GM21390 (cell line): ENCODE data around the gene METAP1D.
"Not testable (repeated sequence)": the region's sequence is repeated elsewhere in the genome, so short reads cannot be mapped to it uniquely, and the experiment has no call there.

ENCODE experiments used
- ATAC-seq: cut with Tn5 transposase; IDR thresholded peaks from one replicate; pipeline ENCODE4 v1.9.1; 2021; ENCODE audit not compliant: unreplicated experiment

The METAP1D gene

GRCh38 chr2:172047566-172048507 is 48.1 kb downstream of the METAP1D start:
- ATAC-seq, result no peak

- no peak for ATAC-seq
These were observed 49.1 kb downstream of the METAP1D start for GRCh38 chr2:172048508-172049503.

DNA sequence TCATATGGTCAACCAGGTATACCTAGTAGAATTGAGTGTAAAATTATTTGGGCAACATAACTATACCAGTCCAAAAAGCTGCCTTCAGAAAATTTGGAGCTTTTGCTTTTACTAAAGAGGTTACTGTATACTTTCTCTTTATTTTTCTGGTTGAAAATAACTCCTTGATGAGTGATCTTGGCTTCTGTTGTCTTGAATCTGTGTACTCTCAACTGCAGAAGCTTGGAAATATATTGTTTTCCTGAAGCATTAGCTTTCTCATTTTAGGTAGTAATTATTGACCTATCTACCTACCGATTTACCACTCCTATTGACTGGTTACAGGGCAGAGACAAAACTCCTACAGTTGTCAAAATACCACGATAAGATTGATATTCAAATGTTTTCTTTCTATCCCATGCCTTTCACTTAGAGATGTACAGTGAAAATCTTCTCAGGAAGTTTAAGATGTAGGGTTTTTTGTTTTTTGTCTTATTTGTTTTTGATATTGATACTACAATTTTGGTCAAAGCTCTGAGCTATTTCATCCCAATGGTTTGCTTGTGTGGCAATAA is 49.9 kb downstream of the METAP1D start:
- ATAC-seq, result no peak

DNA sequence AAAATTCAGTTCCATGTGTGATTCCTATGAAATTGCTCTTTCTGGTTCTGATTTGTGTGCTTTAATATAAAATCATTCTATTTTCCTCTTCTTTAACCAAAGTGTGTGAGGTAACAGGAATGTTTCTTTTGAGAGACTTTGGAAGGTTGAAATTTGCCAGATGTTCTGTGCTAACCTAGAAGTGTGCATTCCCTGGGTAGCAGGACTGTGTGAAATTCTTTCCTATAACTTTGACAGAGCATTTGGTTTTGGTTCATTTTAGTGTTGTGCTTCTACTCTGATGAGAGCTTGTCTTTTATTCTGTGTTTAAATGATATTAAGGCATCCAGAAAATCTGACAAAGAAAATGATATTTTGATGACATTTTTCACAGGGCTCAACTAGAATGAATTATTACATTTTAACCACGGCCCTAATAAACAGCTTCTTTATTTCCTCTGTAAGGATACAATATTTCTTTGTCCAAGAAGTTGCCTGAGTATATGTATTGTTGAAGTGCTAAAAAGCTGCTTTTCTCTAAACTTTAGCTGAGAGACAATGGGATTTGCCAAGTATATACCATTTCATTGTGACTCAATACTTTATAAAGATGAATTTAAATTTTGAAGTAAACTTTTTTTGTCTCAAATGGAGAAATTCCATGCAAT is 50.8 kb downstream of the METAP1D start:
- ATAC-seq, result no peak

GRCh38 chr2:172052000-172052983 is 52.5 kb downstream of the METAP1D start:
- ATAC-seq, result no peak

- no peak for ATAC-seq
These were observed 53.7 kb downstream of the METAP1D start for GRCh38 chr2:172053486-172053885.

DNA sequence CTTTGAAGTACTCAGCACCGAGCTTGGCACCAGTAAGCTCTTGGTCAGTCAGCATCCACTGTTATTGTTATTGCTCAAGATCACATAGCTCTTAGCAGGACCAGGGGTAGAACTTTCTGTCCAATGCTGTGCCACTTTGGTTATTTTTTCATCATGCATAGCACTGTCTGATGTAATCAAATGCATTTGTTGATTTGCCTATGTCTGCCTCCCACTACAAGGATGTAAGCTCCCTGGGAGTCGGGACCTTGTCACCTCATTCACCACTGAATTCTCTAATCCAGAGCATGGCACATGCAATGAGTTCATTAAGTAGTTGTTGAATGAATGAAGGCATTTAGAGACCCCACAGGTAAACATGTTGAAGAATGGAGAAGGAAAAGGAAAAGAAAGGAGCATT is 56.5 kb downstream of the METAP1D start:
- ATAC-seq, result no peak

DNA sequence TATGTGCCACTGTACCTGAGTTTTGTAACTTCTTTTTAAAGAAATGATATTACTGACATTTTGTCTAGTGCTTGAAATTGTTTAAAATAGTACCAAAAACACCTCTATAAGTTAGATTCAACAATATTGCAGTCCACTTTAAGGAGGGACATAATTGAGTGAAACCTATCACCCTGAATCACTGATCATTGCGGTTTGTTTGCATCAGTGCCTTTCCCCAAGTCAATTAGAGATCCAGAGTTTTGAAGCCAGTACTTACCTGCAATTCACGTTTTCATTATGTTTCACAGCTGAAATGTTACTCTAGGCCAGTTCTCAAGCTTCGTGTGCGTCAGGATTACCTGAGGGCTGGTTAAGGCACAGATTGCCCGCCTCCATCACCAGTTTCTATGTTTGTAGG is 58.9 kb downstream of the METAP1D start:
- ATAC-seq, result no peak

- not testable (repeated sequence) for ATAC-seq
These were observed 60.4 kb downstream of the METAP1D start for GRCh38 chr2:172060118-172060517.

GRCh38 chr2:172062402-172063004 is 62.8 kb downstream of the METAP1D start:
- no peak for ATAC-seq

- ATAC-seq, result no peak
These were observed 63.7 kb downstream of the METAP1D start for GRCh38 chr2:172063446-172063845.

GRCh38 chr2:172065111-172065510 is 65.4 kb downstream of the METAP1D start:
- ATAC-seq, result no peak

DNA sequence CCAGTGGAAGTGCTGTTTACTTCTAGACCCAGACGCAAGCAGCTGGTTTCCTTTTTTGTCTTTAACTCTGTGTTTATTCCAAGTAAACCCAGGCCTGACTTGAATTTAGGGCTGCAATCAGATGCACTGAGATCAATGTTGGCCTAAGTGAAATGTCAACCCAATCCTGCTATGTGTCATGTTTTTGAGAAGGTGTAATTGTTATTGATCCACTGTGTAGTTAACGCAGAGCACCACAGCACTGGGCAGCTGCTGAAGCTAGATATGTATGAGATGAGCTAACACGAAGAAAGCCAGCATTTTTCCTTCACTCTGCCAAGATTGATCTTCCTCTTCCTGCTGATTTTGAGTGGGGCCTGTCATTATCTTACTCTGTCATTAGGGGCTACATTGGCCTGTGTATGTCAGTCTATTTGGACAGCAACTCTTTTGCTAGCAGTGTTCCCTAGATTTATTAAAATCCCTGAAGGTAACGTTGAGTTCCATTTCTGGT is 66.7 kb downstream of the METAP1D start:
- no peak for ATAC-seq

- ATAC-seq, result not testable (repeated sequence)
These were observed 68.2 kb downstream of the METAP1D start for GRCh38 chr2:172067905-172068304.

- ATAC-seq, result no peak
These were observed 71.2 kb downstream of the METAP1D start for GRCh38 chr2:172070936-172071335.

- no peak for ATAC-seq
These were observed 72.5 kb downstream of the METAP1D start for GRCh38 chr2:172072303-172072702.

- no peak for ATAC-seq
These were observed 73.0 kb downstream of the METAP1D start for GRCh38 chr2:172072706-172073105.

DNA sequence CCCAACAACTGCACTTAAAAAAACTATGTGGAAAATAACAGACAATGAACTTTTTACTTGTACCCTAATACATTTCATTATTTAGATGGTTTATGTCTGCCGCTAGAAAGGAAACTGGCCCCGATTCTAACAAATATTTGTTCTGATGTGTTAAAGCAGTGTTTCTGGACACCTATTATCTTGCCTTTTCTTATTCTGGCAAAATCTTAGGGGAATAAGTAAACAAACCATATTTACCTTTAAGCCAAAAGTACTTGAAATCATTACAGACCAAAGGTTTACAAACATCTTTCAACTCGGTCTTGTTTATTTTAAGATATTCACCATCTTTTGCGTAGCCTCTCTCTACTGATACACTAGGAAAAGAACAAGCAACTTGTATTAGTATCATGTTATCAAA is 73.8 kb downstream of the METAP1D start:
- no peak for ATAC-seq

GRCh38 chr2:172074254-172074653 is 74.5 kb downstream of the METAP1D start:
- ATAC-seq, result no peak
